ENCODE results near the gene CLDN20. TPM values are rescaled to one million over a fixed set of nuclear protein-coding genes. Genes with fewer than 3 reads are reported as not detected.

CLDN20 gene
- total RNA-seq, 4 donors from 2014 or later = 1.5 to 4.4 (median 3.3) TPM

DNA sequence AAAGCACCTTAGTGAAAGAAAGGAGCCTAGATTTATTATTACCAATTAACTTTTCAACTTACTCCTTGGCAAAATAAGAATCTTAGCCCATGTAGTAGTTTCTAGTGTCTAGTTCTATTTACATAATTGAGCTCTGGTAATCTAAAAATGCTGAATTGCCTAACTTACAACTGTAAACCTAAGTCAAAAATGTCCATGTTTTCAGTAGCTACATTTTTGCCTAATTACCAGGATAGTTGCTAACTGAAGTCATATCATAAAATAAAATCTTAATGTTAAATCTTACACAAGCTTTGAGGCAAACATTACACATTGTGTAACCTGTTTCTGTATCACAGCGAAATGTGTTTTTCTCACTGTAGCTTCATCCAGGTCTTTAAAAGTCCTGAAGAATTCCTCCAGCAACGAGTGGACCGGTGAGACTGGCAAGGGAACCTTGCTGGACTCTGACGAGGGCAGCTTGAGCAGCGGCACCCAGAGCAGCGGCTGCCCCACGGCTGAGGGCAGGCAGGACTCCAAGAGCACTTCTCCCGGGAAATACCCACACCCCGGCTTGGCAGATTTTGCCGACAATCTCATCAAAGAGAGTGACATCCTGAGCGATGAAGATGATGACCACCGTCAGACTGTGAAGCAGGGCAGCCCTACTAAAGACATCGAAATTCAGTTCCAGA is 7.6 kb upstream of the CLDN20 start:
- WGBS, 2 donors = 86 to 89% methylated on average over 10 to 13 of the region's 13 CpGs
- no peak for DNase-seq (ENCODE audit: low spot score in 2 of 2)
- no peaks in the 10 kb centered on the region for H3K4me1 ChIP-seq
- TF ChIP-seq POLR2A (IDR thresholded peaks at IDR 0.05) (no peak), EP300 (IDR thresholded peaks at IDR 0.05) (no peak)
- TF ChIP-seq, protein P1, sequence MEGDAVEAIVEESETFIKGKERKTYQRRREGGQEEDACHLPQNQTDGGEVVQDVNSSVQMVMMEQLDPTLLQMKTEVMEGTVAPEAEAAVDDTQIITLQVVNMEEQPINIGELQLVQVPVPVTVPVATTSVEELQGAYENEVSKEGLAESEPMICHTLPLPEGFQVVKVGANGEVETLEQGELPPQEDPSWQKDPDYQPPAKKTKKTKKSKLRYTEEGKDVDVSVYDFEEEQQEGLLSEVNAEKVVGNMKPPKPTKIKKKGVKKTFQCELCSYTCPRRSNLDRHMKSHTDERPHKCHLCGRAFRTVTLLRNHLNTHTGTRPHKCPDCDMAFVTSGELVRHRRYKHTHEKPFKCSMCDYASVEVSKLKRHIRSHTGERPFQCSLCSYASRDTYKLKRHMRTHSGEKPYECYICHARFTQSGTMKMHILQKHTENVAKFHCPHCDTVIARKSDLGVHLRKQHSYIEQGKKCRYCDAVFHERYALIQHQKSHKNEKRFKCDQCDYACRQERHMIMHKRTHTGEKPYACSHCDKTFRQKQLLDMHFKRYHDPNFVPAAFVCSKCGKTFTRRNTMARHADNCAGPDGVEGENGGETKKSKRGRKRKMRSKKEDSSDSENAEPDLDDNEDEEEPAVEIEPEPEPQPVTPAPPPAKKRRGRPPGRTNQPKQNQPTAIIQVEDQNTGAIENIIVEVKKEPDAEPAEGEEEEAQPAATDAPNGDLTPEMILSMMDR (IDR thresholded peaks at IDR 0.05) = no peak
- no peaks in the 10 kb centered on the region for H3K27me3 ChIP-seq
- H3K4me3 ChIP-seq = no peak overlapping the region
- H3K27ac ChIP-seq = no peak overlapping the region
- no peaks in the 10 kb centered on the region for H3K9me3 ChIP-seq
- H3K36me3 ChIP-seq = peaks cover 0 to 84% (median 6%) of the 10 kb centered on the region in 3 donors

GRCh38 chr6:155257796-155258195 is 6.0 kb upstream of the CLDN20 start:
- WGBS, 2 donors = 89 to 93% methylated on average over 9 of the region's 9 CpGs
- no peaks in the 10 kb centered on the region for H3K4me1 ChIP-seq

GRCh38 chr6:155259204-155259603 is 4.6 kb upstream of the CLDN20 start:
- Histone ChIP-seq H3K36me3 (peaks cover 0 to 57% (median 6%) of the 10 kb centered on the region in 3 donors), H3K27me3 (no peaks in the 10 kb centered on the region), H3K27ac (no peak overlapping the region), H3K4me1 (no peaks in the 10 kb centered on the region), H3K4me3 (no peak overlapping the region), H3K9me3 (no peaks in the 10 kb centered on the region)
- DNase-seq (ENCODE audit: low spot score in 2 of 2) = no peak
- WGBS, 2 donors = 92 to 93% methylated on average over 3 of the region's 3 CpGs
- TF ChIP-seq, protein P1 (IDR thresholded peaks at IDR 0.05) = no peak
- TF ChIP-seq EP300 (IDR thresholded peaks at IDR 0.05) = no peak
- TF ChIP-seq POLR2A (IDR thresholded peaks at IDR 0.05) = no peak

More at GRCh38 chr6:155257796-155258195, 6.0 kb upstream of the CLDN20 start:
- DNase-seq (ENCODE audit: low spot score in 2 of 2) = no peak
- Histone ChIP-seq H3K4me3 (no peak overlapping the region), H3K9me3 (no peaks in the 10 kb centered on the region), H3K36me3 (peaks cover 0 to 70% (median 6%) of the 10 kb centered on the region in 3 donors), H3K27ac (no peak overlapping the region), H3K27me3 (no peaks in the 10 kb centered on the region)
- TF ChIP-seq, protein P1 (IDR thresholded peaks at IDR 0.05) = no peak
- no peak for TF ChIP-seq POLR2A (IDR thresholded peaks at IDR 0.05)
- no peak for TF ChIP-seq EP300 (IDR thresholded peaks at IDR 0.05)

- no peaks in the 10 kb centered on the region for H3K9me3 ChIP-seq
- H3K4me3 ChIP-seq = no peak overlapping the region
- no peak for TF ChIP-seq POLR2A (IDR thresholded peaks at IDR 0.05)
- no peak overlapping the region for H3K27ac ChIP-seq
- DNase-seq (ENCODE audit: low spot score in 2 of 2) = no peak
- H3K36me3 ChIP-seq = peaks cover 0 to 52% (median 6%) of the 10 kb centered on the region in 3 donors
- no peaks in the 10 kb centered on the region for H3K27me3 ChIP-seq
- no peaks in the 10 kb centered on the region for H3K4me1 ChIP-seq
- WGBS, 2 donors = 94 to 95% methylated on average over 5 of the region's 5 CpGs
Observed at GRCh38 chr6:155259897-155260296, 3.9 kb upstream of the CLDN20 start.

GRCh38 chr6:155260686-155261085 is 3.1 kb upstream of the CLDN20 start:
- peaks cover 0 to 51% (median 6%) of the 10 kb centered on the region in 3 donors for H3K36me3 ChIP-seq
- no peaks in the 10 kb centered on the region for H3K27me3 ChIP-seq
- WGBS, 2 donors = 46 to 93% methylated on average over 3 of the region's 3 CpGs
- DNase-seq (ENCODE audit: low spot score in 2 of 2) = no peak
- TF ChIP-seq EP300 (IDR thresholded peaks at IDR 0.05) (no peak), POLR2A (IDR thresholded peaks at IDR 0.05) (no peak)
- TF ChIP-seq, protein P1 (IDR thresholded peaks at IDR 0.05) = no peak
- no peak overlapping the region for H3K27ac ChIP-seq
- H3K4me3 ChIP-seq = no peak overlapping the region
- H3K4me1 ChIP-seq = no peaks in the 10 kb centered on the region
- no peaks in the 10 kb centered on the region for H3K9me3 ChIP-seq
